ENCODE data around the gene SAMD9L. TPM values are rescaled to one million over a fixed set of nuclear protein-coding genes. Genes with fewer than 3 reads are reported as not detected.

Gene SAMD9L
- total and polyA plus RNA-seq, 2 experiments from 2014 or later, result 1.5 to 4.5 TPM

- Histone ChIP-seq H3K79me2 (no peaks in the 10 kb centered on the region), H2AFZ (no peak overlapping the region), H3K9me2 (replicated peaks; ENCODE audit: insufficient read depth) (no peaks in the 10 kb centered on the region), H4K20me1 (ENCODE audit: insufficient read depth, poor library complexity, severe bottlenecking) (no peaks in the 10 kb centered on the region), H3K9me3 (ENCODE audit: low read depth) (no peaks in the 10 kb centered on the region), H3K4me1 (ENCODE audit: insufficient read depth) (no peaks in the 10 kb centered on the region), H3K27ac (no peak overlapping the region), H3K4me2 (no peak overlapping the region), H3K27me3 (no peaks in the 10 kb centered on the region), H3K36me3 (replicated peaks; ENCODE audit: insufficient read depth, low read depth) (no peaks in the 10 kb centered on the region), H3K4me3 (no peak overlapping the region)
- 71% methylated on average over 2 of the region's 2 CpGs for WGBS (ENCODE audit: low lambda C conversion rate, missing lambda C conversion rate)
- TF ChIP-seq, protein P1, sequence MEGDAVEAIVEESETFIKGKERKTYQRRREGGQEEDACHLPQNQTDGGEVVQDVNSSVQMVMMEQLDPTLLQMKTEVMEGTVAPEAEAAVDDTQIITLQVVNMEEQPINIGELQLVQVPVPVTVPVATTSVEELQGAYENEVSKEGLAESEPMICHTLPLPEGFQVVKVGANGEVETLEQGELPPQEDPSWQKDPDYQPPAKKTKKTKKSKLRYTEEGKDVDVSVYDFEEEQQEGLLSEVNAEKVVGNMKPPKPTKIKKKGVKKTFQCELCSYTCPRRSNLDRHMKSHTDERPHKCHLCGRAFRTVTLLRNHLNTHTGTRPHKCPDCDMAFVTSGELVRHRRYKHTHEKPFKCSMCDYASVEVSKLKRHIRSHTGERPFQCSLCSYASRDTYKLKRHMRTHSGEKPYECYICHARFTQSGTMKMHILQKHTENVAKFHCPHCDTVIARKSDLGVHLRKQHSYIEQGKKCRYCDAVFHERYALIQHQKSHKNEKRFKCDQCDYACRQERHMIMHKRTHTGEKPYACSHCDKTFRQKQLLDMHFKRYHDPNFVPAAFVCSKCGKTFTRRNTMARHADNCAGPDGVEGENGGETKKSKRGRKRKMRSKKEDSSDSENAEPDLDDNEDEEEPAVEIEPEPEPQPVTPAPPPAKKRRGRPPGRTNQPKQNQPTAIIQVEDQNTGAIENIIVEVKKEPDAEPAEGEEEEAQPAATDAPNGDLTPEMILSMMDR (IDR thresholded peaks at IDR 0.05; ENCODE audit: poor library complexity), result no peak
- TF ChIP-seq EZH2phosphoT487 (IDR thresholded peaks at IDR 0.05; ENCODE audit: low read depth, severe bottlenecking, unreplicated experiment) (no peak), EZH2 (IDR thresholded peaks at IDR 0.05; ENCODE audit: borderline replicate concordance) (no peak)
- DNase-seq (ENCODE audit: low spot score), result no peak
Measured at GRCh38 chr7:93172683-93173082, 24.5 kb upstream of the SAMD9L start.

DNA sequence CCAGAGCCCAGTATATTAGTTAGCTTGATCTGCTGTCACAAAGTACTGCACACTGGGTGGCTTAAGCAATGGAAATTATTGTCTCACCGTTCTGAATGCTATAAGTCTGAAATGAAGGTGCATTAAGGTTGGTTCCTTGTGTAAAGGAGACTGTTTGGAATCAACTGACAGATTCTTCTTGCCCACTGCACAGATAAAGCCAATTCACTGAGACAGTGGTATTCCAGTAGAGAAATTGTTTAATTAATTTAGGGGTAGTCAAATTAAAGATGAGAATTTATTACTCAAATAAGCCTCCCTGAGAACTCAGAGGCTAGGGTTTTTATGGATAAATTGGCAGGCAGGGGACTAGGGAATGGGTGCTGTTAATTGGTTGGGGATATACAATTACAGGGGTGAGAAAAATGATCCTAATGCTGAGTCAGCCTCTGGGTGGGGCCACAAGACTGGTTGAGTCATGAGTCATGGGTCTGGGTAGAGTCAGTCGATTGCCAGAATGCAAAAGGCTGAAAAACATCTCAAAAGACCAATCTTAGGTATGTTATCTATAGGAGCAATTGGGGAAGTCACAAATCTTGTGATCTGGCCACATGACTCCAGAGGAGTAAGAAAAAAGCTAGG is 23.5 kb upstream of the SAMD9L start:
- no peaks in the 10 kb centered on the region for H4K20me1 ChIP-seq (ENCODE audit: insufficient read depth, poor library complexity, severe bottlenecking)
- no peak overlapping the region for H3K4me3 ChIP-seq
- no peaks in the 10 kb centered on the region for H3K79me2 ChIP-seq
- DNase-seq (ENCODE audit: low spot score), result no peak
- H3K27ac ChIP-seq, result no peak overlapping the region
- 57% methylated on average over 2 of the region's 2 CpGs for WGBS (ENCODE audit: low lambda C conversion rate, missing lambda C conversion rate)
- H3K4me1 ChIP-seq (ENCODE audit: insufficient read depth), result no peaks in the 10 kb centered on the region
- TF ChIP-seq EZH2phosphoT487 (IDR thresholded peaks at IDR 0.05; ENCODE audit: low read depth, severe bottlenecking, unreplicated experiment) (no peak), EZH2 (IDR thresholded peaks at IDR 0.05; ENCODE audit: borderline replicate concordance) (no peak)
- TF ChIP-seq, protein P1 (IDR thresholded peaks at IDR 0.05; ENCODE audit: poor library complexity), result no peak
- H3K36me3 ChIP-seq (replicated peaks; ENCODE audit: insufficient read depth, low read depth), result no peaks in the 10 kb centered on the region
- H3K4me2 ChIP-seq, result no peak overlapping the region
- no peaks in the 10 kb centered on the region for H3K9me3 ChIP-seq (ENCODE audit: low read depth)
- H2AFZ ChIP-seq, result no peak overlapping the region
- H3K27me3 ChIP-seq, result no peaks in the 10 kb centered on the region
- H3K9me2 ChIP-seq (replicated peaks; ENCODE audit: insufficient read depth), result no peaks in the 10 kb centered on the region

- TF ChIP-seq EZH2phosphoT487 (IDR thresholded peaks at IDR 0.05; ENCODE audit: low read depth, severe bottlenecking, unreplicated experiment), result no peak
- TF ChIP-seq, protein P1 (IDR thresholded peaks at IDR 0.05; ENCODE audit: poor library complexity), result no peak
- Histone ChIP-seq H3K27me3 (no peaks in the 10 kb centered on the region), H3K4me2 (no peak overlapping the region), H3K9me2 (replicated peaks; ENCODE audit: insufficient read depth) (no peaks in the 10 kb centered on the region), H3K4me1 (ENCODE audit: insufficient read depth) (no peaks in the 10 kb centered on the region), H3K27ac (no peak overlapping the region), H3K79me2 (no peaks in the 10 kb centered on the region), H4K20me1 (ENCODE audit: insufficient read depth, poor library complexity, severe bottlenecking) (no peaks in the 10 kb centered on the region), H3K36me3 (replicated peaks; ENCODE audit: insufficient read depth, low read depth) (no peaks in the 10 kb centered on the region), H3K4me3 (no peak overlapping the region), H3K9me3 (ENCODE audit: low read depth) (no peaks in the 10 kb centered on the region), H2AFZ (no peak overlapping the region)
- WGBS (ENCODE audit: low lambda C conversion rate, missing lambda C conversion rate), result 70% methylated on average over 1 of the region's 1 CpG
- DNase-seq (ENCODE audit: low spot score), result no peak
Measured at GRCh38 chr7:93165447-93165846, 17.3 kb upstream of the SAMD9L start.

All from hepatocyte (in vitro differentiated cells).